Measurements from ENCODE around the gene HECW1.

Gene HECW1

GRCh38 chr7:43392638-43393330 is 280.3 kb downstream of the HECW1 start:
- TF ChIP-seq CTCF (conservative IDR thresholded peaks at IDR 0.05), result no peak
- H3K27ac ChIP-seq, result no peak overlapping the region

GRCh38 chr7:43394441-43395130 is 282.1 kb downstream of the HECW1 start:
- no peak for TF ChIP-seq CTCF (conservative IDR thresholded peaks at IDR 0.05)
- no peak overlapping the region for H3K27ac ChIP-seq

GRCh38 chr7:43395351-43395750 is 282.9 kb downstream of the HECW1 start:
- no peak for TF ChIP-seq CTCF (conservative IDR thresholded peaks at IDR 0.05)

GRCh38 chr7:43396187-43396740 is 283.8 kb downstream of the HECW1 start:
- no peak overlapping the region for H3K27ac ChIP-seq
- TF ChIP-seq CTCF (conservative IDR thresholded peaks at IDR 0.05), result no peak

More at GRCh38 chr7:43395351-43395750, 282.9 kb downstream of the HECW1 start:
- H3K27ac ChIP-seq, result no peak overlapping the region

- no peak for TF ChIP-seq CTCF (conservative IDR thresholded peaks at IDR 0.05)
These were observed 286.4 kb downstream of the HECW1 start for GRCh38 chr7:43398831-43399230.

GRCh38 chr7:43405948-43406347 is 293.5 kb downstream of the HECW1 start:
- TF ChIP-seq CTCF (conservative IDR thresholded peaks at IDR 0.05), result no peak

More at GRCh38 chr7:43398831-43399230, 286.4 kb downstream of the HECW1 start:
- H3K27ac ChIP-seq, result no peak overlapping the region

GRCh38 chr7:43406961-43407360 is 294.5 kb downstream of the HECW1 start:
- no peak for TF ChIP-seq CTCF (conservative IDR thresholded peaks at IDR 0.05)
- H3K27ac ChIP-seq, result no peak overlapping the region

More at GRCh38 chr7:43405948-43406347, 293.5 kb downstream of the HECW1 start:
- H3K27ac ChIP-seq, result no peak overlapping the region

Measured in VCaP (cell line).